NOMO-1 treated with DMSO at 0.1 percent for 48 hours (cell line): ENCODE data around the gene PRELID3B.
A peak's percentile ranks its signal among the peaks of the same experiment; 100 is the strongest.

Source experiments
- DNase-seq: peaks from one replicate; lab custom pipeline; 2025; ENCODE audit not compliant: unreplicated experiment; lab: John Stamatoyannopoulos, UW

PRELID3B gene

GRCh38 chr20:59010995-59011873 is 31.4 kb downstream of the PRELID3B start:
- DNase-seq: no peak

DNA sequence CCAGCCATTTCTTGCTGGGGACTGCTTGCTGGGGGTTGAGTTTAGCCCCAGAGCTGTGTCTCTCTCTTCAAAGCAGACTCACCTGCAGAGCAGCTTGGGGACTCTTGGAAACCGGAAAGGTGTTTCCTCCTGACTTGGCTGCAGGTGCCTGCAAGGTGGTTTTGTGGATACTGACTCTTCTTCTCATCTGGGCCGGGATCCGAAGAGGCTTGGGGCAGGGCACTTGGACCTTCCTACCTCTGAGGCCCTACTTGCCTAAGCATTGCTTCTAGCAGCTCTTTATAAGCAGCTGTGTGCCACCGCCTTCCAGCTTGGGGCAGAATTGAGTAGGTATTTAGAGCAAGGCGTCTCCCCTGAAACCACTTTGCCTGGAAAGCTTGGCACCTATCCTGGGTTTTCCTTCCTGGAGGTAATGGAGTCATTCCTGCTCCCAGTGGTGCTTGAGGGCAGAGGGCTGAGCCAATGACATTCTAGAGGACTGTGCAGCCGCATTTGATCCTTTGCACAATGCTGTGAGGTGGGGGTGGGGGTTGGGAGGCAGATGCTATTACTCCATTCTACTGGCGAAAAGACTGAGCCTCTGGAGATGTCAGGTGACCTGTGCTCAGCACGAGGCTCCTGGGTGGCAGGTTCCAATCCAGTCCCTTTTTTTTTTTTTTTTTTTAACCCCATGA is 32.1 kb downstream of the PRELID3B start:
- no peak for DNase-seq

GRCh38 chr20:59008715-59009336 is 33.8 kb downstream of the PRELID3B start:
- DNase-seq: no peak

DNA sequence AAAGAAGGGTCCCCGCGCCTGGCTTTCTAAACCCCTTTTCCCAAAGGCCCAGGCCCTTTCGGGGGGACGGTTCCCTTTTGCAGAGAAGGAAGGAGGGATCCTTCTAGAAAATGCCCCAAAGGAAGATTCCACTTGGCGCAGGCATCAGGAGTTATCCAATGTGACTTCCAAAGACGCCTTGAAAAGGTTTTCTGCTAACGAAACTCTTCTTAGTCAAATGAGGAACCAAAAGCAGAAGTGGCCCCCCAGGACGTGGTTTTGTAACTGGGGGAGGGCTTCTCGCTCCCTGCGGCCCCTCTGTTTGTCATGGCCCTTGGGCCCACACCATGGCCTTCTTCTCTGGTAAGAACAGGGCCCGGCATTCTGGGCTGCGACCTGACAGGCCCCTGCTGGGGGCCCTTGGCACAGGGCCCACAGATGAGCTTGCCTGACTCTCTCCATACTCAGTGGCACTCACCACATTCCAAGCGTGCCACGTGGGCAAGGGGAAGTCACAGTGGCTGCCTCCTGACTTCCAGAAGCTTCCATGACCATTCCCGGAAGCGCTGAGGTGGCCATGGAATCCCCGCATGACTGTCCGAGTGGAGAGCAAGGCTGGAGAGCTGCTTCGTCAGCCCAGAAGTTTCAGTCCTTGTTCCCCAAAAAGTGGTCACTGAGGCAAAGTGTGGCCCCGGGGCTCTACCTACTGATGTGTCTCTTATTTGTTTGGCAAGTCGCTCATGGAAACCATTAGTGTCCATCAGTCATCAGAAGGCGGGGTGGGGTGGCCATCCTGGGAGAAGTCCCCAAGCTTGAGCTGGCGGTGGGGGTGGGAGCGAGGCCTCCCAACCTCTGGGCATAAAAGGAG is 34.7 kb downstream of the PRELID3B start:
- peak; percentile 96 for DNase-seq

DNA sequence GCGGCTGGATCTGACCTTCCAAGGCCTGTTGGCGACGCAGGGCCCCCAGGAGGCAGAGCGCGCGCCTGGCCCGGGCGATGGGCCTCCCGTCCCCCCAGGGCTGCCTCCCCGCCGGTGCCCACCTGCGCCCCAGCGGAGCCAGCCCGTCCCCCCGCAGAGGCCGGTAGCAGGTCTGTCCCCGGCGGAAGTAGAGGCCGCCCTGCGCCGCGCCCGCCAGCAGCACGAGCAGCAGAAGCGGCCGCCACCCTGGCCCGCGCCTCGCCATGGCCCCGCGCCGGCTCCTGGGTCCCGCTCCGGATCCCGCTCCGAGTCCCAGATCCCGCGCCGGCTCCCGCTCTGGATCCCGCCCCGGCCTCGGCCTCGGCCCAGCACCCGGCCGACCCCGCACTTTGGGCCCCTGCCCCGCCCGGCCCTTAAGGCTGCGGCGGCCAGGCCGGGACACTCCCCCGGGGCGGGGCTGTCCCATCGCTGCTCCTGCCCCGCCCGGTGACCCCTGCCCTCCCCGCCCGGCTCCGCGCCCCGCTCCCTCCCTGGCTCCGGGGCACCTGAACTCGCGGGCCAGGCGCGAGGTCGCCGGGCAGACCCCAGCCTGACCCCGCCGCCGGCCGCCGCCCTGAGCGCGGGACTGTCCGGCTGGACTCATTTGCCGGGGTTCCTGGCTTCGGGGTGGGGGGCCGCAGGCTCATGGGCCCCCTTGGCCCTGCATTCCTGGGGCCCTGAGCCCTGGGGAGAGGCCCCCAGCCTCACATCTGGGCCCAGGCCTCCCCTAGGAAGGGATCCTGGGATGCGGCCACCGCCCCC is 35.5 kb downstream of the PRELID3B start, which contains the start of gene CTSZ:
TSS of gene CTSZ (minus strand) at position 391 of the 801 bp plus-strand sequence. CDS start at position 265, 126 bp downstream.
- DNase-seq: peak; percentile 50

DNA sequence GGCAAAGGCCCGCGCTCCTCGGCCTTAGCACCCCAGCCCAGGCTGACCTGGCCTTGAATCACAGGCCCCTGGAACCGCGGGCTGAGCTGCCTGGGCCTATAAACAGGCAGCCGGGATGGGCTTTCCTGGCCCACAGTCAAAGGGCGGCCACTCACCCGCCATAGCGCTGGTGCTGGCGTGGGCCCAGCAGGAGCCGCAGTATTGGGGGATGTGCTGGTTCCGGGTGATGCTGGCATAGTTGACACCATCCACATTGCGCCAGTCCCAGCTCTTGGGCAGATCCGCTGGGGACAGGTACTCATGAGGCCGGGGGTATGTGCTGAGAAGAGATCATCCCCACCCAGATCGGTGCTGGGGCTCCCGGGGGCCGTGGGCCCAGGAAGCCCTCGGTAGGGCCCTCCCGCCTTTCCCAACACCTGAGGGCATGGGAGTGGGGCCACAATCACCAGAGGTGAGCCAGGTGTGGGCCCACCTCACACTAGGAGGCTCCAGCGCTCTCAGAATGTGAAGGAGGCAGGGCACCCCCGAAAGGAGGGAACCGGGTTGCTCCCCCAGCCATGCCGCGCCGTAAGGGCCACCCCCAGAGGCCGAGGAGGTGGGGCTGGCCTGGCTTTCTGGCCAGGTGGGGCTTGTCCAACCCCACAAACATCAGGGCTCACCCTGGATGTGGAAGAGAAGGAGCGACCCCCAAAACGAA is 36.3 kb downstream of the PRELID3B start:
- no peak for DNase-seq

GRCh38 chr20:59005523-59006166 is 36.9 kb downstream of the PRELID3B start:
- no peak for DNase-seq

DNA sequence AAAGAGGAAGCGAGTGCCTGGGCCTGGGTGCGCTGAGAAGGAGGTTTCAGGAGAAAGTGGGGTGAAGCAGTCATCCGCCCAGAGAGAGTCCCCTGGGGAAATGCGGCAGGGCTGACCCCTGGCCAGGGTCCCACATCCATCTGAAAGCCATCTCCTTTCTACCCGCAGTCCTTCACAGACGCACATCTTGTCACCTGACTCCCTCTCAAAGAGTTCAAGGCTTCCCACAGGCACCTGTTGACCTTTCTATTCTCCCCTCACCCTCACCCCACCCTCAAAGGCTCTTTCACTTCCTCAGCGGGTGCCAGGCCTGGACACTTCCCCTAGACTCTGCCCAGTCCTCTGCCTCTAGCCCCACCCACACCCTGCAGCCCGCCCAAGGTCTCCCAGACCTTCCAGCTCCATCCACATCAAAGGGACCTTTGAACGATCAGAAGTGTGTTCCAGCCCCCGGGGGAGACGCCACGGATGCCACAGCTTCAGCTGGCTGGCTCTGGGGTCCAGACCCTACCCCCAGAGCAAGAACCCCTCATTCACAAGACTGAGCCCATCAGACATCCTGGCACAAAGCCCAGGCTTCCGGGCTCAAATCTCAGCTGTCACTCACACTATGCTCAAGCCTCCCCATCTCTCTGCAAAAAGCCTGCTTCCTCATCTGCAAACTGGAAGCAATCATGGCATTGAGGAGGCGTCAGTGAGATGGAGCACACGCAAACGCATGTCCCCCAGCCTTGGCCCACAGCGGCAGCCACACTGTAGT is 37.6 kb downstream of the PRELID3B start:
- peak; percentile 90 for DNase-seq

- no peak for DNase-seq
Measured at GRCh38 chr20:59004493-59004762, 38.2 kb downstream of the PRELID3B start.

GRCh38 chr20:59003836-59004492 is 38.6 kb downstream of the PRELID3B start:
- DNase-seq: no peak

GRCh38 chr20:59002874-59003399 is 39.6 kb downstream of the PRELID3B start:
- DNase-seq: no peak

- DNase-seq: no peak
Measured at GRCh38 chr20:59002388-59002787, 40.2 kb downstream of the PRELID3B start.

DNA sequence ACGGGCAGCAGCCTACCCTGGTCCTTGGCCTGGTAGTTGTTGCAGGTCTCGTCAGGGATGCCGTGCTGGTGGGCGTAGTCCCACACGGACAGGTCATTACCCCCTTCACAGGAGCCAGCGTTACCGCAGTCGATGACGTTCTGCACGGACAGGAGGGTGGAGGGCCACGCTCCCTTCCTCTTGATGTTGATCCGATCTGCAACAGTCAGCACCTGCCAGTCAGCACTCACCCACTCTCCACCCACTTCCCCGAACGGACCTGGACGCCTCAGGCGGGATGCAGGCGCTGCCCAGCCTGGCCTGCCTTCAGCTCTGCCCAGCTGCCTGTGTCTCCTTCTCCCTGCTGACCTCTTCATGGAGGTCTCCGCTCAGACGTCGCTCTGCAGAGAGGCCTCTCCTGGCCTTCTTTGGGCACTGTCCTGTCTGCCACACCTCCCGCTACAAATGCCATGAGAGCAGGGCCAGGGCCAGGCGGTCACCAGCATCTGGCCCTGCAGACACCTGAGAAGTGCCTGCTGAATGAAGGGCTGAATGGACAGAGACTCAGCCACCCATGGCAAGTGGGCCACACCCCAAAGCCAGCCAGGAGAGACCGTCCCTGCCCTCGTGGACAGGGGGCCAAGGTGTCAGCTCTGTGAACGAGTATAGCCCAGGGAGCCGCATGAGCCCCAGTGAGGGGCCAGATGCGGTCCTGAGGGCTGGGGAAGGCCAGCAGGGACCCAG is 41.0 kb downstream of the PRELID3B start:
- no peak for DNase-seq

DNA sequence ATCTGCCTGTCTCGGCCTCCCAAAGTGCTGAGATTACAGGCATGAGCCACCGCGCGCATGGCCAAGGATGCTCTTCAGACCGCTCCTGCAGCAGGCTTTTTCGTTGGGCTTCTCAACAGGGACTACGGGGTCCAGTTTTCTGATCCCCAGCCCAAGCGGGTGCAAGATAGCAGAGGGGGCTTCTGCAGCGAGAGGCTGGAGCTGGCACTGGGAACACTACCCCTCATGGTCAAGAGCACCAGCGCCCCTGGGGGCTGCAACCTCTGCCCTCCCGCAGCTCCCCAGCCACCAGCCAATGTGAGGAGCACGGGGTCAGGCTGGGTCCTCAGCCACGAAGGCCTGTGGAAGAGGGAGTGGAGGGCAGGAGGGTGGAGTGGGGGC is 41.5 kb downstream of the PRELID3B start:
- DNase-seq: no peak

DNA sequence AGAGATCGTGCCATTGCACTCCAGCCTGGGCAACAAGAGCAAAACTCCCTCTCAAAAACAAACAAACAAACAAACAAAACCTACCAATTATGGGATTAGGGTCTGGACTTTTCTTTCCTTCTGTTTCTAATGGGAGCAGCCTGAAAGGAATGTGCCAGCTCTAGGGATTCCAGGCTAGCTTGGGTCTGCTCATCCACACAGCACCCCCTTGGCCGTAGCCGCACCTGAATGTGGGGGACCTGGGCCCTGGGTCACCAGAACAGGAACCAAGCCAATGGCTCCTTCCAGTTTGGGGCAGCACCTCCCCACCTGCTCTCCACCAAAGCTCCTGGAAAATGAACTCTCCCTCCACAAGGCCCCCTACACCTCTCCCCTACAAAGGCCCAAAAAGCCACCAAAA is 42.3 kb downstream of the PRELID3B start:
- DNase-seq: no peak

- no peak for DNase-seq
Measured at GRCh38 chr20:58998656-58999055, 43.9 kb downstream of the PRELID3B start.

GRCh38 chr20:58997141-58997770 is 45.3 kb downstream of the PRELID3B start:
- no peak for DNase-seq
